Stomach (tissue), 4 donors: ENCODE data around the gene RETREG1.

Experiments
- CTCF ChIP-seq, 7 experiments: fragments of 450-650 bp in 4 of 7; fragments of 200-600 bp in 3 of 7; sonication (generic) in 3 of 7; IDR thresholded peaks; one replicate each; pipeline ENCODE4 v1.5.1; 2016 to 2019; ENCODE audit warnings: antibody characterized with exemption in 7 of 7, control low read depth in 2 of 7, mild to moderate bottlenecking in 1 of 7
- POLR2AphosphoS5 ChIP-seq, 3 donors: sonication (generic); formaldehyde crosslinking; IDR thresholded peaks; one replicate each; pipeline ENCODE4 v1.6.1; 2016; ENCODE audit warnings: antibody characterized with exemption in 3 of 3

DNA sequence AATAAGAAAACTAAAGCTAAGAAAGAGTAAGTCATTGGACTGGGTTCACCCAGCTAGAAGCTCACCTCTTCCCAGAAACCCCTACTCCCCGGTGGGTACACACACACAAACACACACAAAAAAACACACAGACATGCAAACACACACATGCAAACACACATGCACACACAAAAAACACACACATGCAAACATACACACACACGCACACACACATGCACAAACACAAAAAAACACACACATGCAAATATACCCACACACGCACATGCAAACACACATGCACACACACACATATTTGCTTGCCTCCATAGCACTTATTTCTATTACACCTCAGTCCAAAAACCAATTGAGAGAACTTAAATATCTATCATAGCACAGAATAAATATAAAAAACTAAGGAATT is 26.1 kb downstream of the RETREG1 start:
- no peak for TF ChIP-seq CTCF (IDR thresholded peaks at IDR 0.05)
- no peak for TF ChIP-seq POLR2AphosphoS5 (IDR thresholded peaks at IDR 0.05)
